Endodermal cell (in vitro differentiated cells): ENCODE results near the gene EARS2. TPM values are rescaled to one million over a fixed set of nuclear protein-coding genes. Genes with fewer than 3 reads are reported as not detected.
"Not testable (repeated sequence)": the region's sequence is repeated elsewhere in the genome, so short reads cannot be mapped to it uniquely, and the experiment has no call there.

Experiments used
- DNase-seq: peaks from one replicate; pipeline ENCODE4 v3.0.0-alpha.2; 2017
- H3K27ac ChIP-seq: 2 replicates; pipeline ENCODE4 v1.5.1; 2013; ENCODE audit warnings: mild to moderate bottlenecking, low read depth, low read length, moderate library complexity
- H3K27me3 ChIP-seq: 2 replicates; pipeline ENCODE4 v1.6.1; 2013; ENCODE audit warnings: mild to moderate bottlenecking, low read length, moderate library complexity; ENCODE audit not compliant: insufficient read depth, control insufficient read depth, poor library complexity, severe bottlenecking
- H3K36me3 ChIP-seq: 2 replicates; pipeline ENCODE4 v1.7.0; 2013; ENCODE audit warnings: mild to moderate bottlenecking, low read length, moderate library complexity; ENCODE audit not compliant: control insufficient read depth, insufficient read depth
- H3K4me1 ChIP-seq: one replicate; pipeline ENCODE4 v1.7.0; 2013; ENCODE audit warnings: low read length; ENCODE audit not compliant: control insufficient read depth, insufficient read depth
- H3K4me3 ChIP-seq: 2 replicates; pipeline ENCODE4 v1.5.1; 2013; ENCODE audit warnings: mild to moderate bottlenecking, low read length, moderate library complexity
- H3K9ac ChIP-seq: 2 replicates; pipeline ENCODE4 v1.6.1; 2013; ENCODE audit warnings: mild to moderate bottlenecking, low read length, moderate library complexity; ENCODE audit not compliant: poor library complexity, severe bottlenecking; ENCODE audit errors: extremely low read depth
- H3K9me3 ChIP-seq: 2 replicates; pipeline ENCODE4 v1.6.1; 2013; ENCODE audit warnings: mild to moderate bottlenecking, low read length, moderate library complexity; ENCODE audit not compliant: control insufficient read depth
- H3K27ac Mint-ChIP-seq: 2 replicates; pipeline ENCODE4 v1.8.0; 2020; ENCODE audit warnings: mixed read lengths
- H3K27me3 Mint-ChIP-seq: 2 replicates; pipeline ENCODE4 v1.8.0; 2021; ENCODE audit warnings: mild to moderate bottlenecking, mixed read lengths; ENCODE audit not compliant: insufficient read depth
- H3K36me3 Mint-ChIP-seq: 2 replicates; pipeline ENCODE4 v1.8.0; 2020; ENCODE audit warnings: low read depth, mixed read lengths
- H3K4me1 Mint-ChIP-seq: 2 replicates; pipeline ENCODE4 v1.8.0; 2020; ENCODE audit warnings: mixed read lengths
- H3K4me3 Mint-ChIP-seq: 2 replicates; pipeline ENCODE4 v1.8.0; 2020; ENCODE audit warnings: mild to moderate bottlenecking, moderate library complexity, mixed read lengths
- H3K9me3 Mint-ChIP-seq: 2 replicates; pipeline ENCODE4 v1.8.0; 2020; ENCODE audit warnings: mild to moderate bottlenecking, mixed read lengths
- CTCF ChIP-seq: fragments of 200-600 bp; sonication (generic); conservative IDR thresholded peaks from 2 replicates; pipeline ENCODE4 v1.5.0; 2021; ENCODE audit warnings: antibody characterized with exemption, mild to moderate bottlenecking
- WGBS, 2 experiments: methylation state at CpG; one replicate each; pipeline versions ENCODE4 v1.1.5 to v1.1.7; 2013; ENCODE audit warnings: missing lambda C conversion rate in 2 of 2, mixed read lengths in 1 of 2; ENCODE audit not compliant: insufficient coverage in 1 of 2, insufficient read length in 1 of 2; 5-methylcytosine and 5-hydroxymethylcytosine counted together
- total RNA-seq, 2 donors: library from RNA; stranded (reverse); fragmentation: NEBNext Ultra II Directional in 1 of 2; extraction: Animal tissue kit (Norgen Biotek cat#: 25700) in 1 of 2; gene quantifications; 2 replicates in 1 of 2; 3 replicates in 1 of 2; pipeline ENCODE4 v1.2.1, GENCODE V29; 2021

The EARS2 gene
- total RNA-seq, 2 donors from 2014 or later: 32.0 to 36.1 TPM

- no peaks in the 10 kb centered on the region for H3K4me1 Mint-ChIP-seq
- 94 to 100% methylated on average over 2 of the region's 2 CpGs for WGBS, 2 experiments
- H3K27ac ChIP-seq: no peak overlapping the region
- H3K27me3 ChIP-seq: no peaks in the 10 kb centered on the region
- no peak overlapping the region for H3K27ac Mint-ChIP-seq
- H3K27me3 Mint-ChIP-seq: no peaks in the 10 kb centered on the region
- no peak for DNase-seq
- no peaks in the 10 kb centered on the region for H3K4me1 ChIP-seq
- no peak overlapping the region for H3K4me3 Mint-ChIP-seq
- no peaks in the 10 kb centered on the region for H3K9me3 Mint-ChIP-seq
- TF ChIP-seq CTCF: no peak
- no peak overlapping the region for H3K4me3 ChIP-seq
- H3K9me3 ChIP-seq: no peaks in the 10 kb centered on the region
- peaks cover 78% of the 10 kb centered on the region for H3K36me3 Mint-ChIP-seq
- peaks cover 90% of the 10 kb centered on the region for H3K36me3 ChIP-seq
- H3K9ac ChIP-seq: no peak overlapping the region
Measured at GRCh38 chr16:23485257-23485614, 71.9 kb downstream of the EARS2 start.

- no peaks in the 10 kb centered on the region for H3K4me1 Mint-ChIP-seq
- no peak for TF ChIP-seq CTCF
- no peak overlapping the region for H3K9ac ChIP-seq
- H3K27ac Mint-ChIP-seq: no peak overlapping the region
- H3K36me3 ChIP-seq: peaks cover 90% of the 10 kb centered on the region
- no peak overlapping the region for H3K4me3 Mint-ChIP-seq
- WGBS, 2 experiments: 95 to 96% methylated on average over 7 to 8 of the region's 8 CpGs
- no peak overlapping the region for H3K4me3 ChIP-seq
- no peaks in the 10 kb centered on the region for H3K27me3 Mint-ChIP-seq
- DNase-seq: no peak
- H3K36me3 Mint-ChIP-seq: peaks cover 78% of the 10 kb centered on the region
- H3K9me3 ChIP-seq: no peaks in the 10 kb centered on the region
- no peaks in the 10 kb centered on the region for H3K4me1 ChIP-seq
- H3K27me3 ChIP-seq: no peaks in the 10 kb centered on the region
- no peaks in the 10 kb centered on the region for H3K9me3 Mint-ChIP-seq
- no peak overlapping the region for H3K27ac ChIP-seq
Measured at GRCh38 chr16:23484510-23485256, 72.5 kb downstream of the EARS2 start.

- H3K36me3 ChIP-seq: peaks cover 90% of the 10 kb centered on the region
- not testable (repeated sequence) for H3K27me3 ChIP-seq, H3K4me1 Mint-ChIP-seq, H3K27ac ChIP-seq, H3K4me1 ChIP-seq, DNase-seq, H3K9me3 ChIP-seq, H3K4me3 Mint-ChIP-seq, H3K9me3 Mint-ChIP-seq, H3K27ac Mint-ChIP-seq, H3K4me3 ChIP-seq, H3K27me3 Mint-ChIP-seq, H3K9ac ChIP-seq
- H3K36me3 Mint-ChIP-seq: peaks cover 85% of the 10 kb centered on the region
- 96 to 98% methylated on average over 7 to 8 of the region's 8 CpGs for WGBS, 2 experiments
Measured at GRCh38 chr16:23483492-23483891, 73.7 kb downstream of the EARS2 start.

- H3K36me3 ChIP-seq: peaks cover 87% of the 10 kb centered on the region
- H3K27me3 Mint-ChIP-seq: no peaks in the 10 kb centered on the region
- no peak overlapping the region for H3K9ac ChIP-seq
- no peaks in the 10 kb centered on the region for H3K9me3 ChIP-seq
- peaks cover 84% of the 10 kb centered on the region for H3K36me3 Mint-ChIP-seq
- no peak overlapping the region for H3K4me3 ChIP-seq
- WGBS, 2 experiments: 91 to 94% methylated on average over 12 to 14 of the region's 14 CpGs
- H3K27ac Mint-ChIP-seq: no peak overlapping the region
- no peak overlapping the region for H3K27ac ChIP-seq
- no peaks in the 10 kb centered on the region for H3K27me3 ChIP-seq
- H3K9me3 Mint-ChIP-seq: no peaks in the 10 kb centered on the region
- no peaks in the 10 kb centered on the region for H3K4me1 ChIP-seq
- no peak for TF ChIP-seq CTCF
- no peaks in the 10 kb centered on the region for H3K4me1 Mint-ChIP-seq
- no peak overlapping the region for H3K4me3 Mint-ChIP-seq
- no peak for DNase-seq
Measured at GRCh38 chr16:23482778-23483177, 74.4 kb downstream of the EARS2 start.
